Caco-2 (cell line): ENCODE results near the gene RHOBTB1. TPM values are rescaled to one million over a fixed set of nuclear protein-coding genes. Genes with fewer than 3 reads are reported as not detected.

Source experiments
- BruUV-seq: library from RNA; stranded (reverse); fragments of 400-500 nt; replicated peaks from 2 replicates; lab custom pipeline; 2021; lab: Mats Ljungman, UMichigan
- CTCF ChIA-PET: fragments of 300-600 bp; sonication (Branson Sonifier 250); formaldehyde crosslinking; loops from one replicate; lab custom pipeline; 2022; ENCODE audit warnings: antibody characterized with exemption; lab: Charles Lee
- POLR2A ChIA-PET: fragments of 300-600 bp; sonication (Branson Sonifier 250); formaldehyde crosslinking; loops from one replicate; lab custom pipeline; 2022; ENCODE audit warnings: antibody characterized with exemption; lab: Charles Lee
- DNase-seq, 2 experiments: peaks; one replicate each; pipeline versions ENCODE4 v3.0.0 to v3.0.0-alpha.2; 2020 to 2022
- H3K27me3 ChIP-seq: replicated peaks from 2 replicates; pipeline ENCODE4 v1.6.0; 2011; ENCODE audit warnings: low read length; ENCODE audit not compliant: control insufficient read depth, insufficient read depth
- H3K36me3 ChIP-seq: 2 replicates; pipeline ENCODE4 v1.5.1; 2011; ENCODE audit warnings: low read length; ENCODE audit not compliant: control insufficient read depth, insufficient read depth
- H3K4me1 ChIP-seq: fragments of 250-450 bp; sonication (Bioruptor Pico); 2 replicates; pipeline ENCODE4 v1.5.1; 2020; ENCODE audit warnings: mild to moderate bottlenecking
- H3K4me3 ChIP-seq: 2 replicates; pipeline ENCODE4 v1.5.1; 2011; ENCODE audit warnings: low read depth, mild to moderate bottlenecking, control low read depth, low read length
- H3K9me3 ChIP-seq: fragments of 250-450 bp; sonication (Bioruptor Pico); 2 replicates; pipeline ENCODE4 v1.5.1; 2020; ENCODE audit warnings: mild to moderate bottlenecking, moderate library complexity
- H3K27ac Mint-ChIP-seq: one replicate; pipeline ENCODE4 v1.8.0; 2022; ENCODE audit warnings: mixed read lengths; ENCODE audit not compliant: unreplicated experiment
- H3K27me3 Mint-ChIP-seq: one replicate; pipeline ENCODE4 v1.8.0; 2022; ENCODE audit warnings: mixed read lengths; ENCODE audit not compliant: insufficient read depth, unreplicated experiment
- H3K36me3 Mint-ChIP-seq: one replicate; pipeline ENCODE4 v1.8.0; 2022; ENCODE audit warnings: mild to moderate bottlenecking, mixed read lengths; ENCODE audit not compliant: insufficient read depth, unreplicated experiment
- H3K4me1 Mint-ChIP-seq: one replicate; pipeline ENCODE4 v1.8.0; 2022; ENCODE audit warnings: low read depth, mixed read lengths; ENCODE audit not compliant: unreplicated experiment
- H3K4me3 Mint-ChIP-seq: one replicate; pipeline ENCODE4 v1.8.0; 2022; ENCODE audit warnings: mild to moderate bottlenecking, moderate library complexity, mixed read lengths; ENCODE audit not compliant: unreplicated experiment
- H3K9me3 Mint-ChIP-seq: one replicate; pipeline ENCODE4 v1.8.0; 2022; ENCODE audit warnings: mixed read lengths; ENCODE audit not compliant: unreplicated experiment
- intact Hi-C: fragments of 100-400 bp; cut with micrococcal nuclease; formaldehyde crosslinking; loops from one replicate; pipeline ENCODE4 v1.10.0; 2022; ENCODE audit not compliant: unreplicated experiment
- total RNA-seq: library from RNA; stranded (reverse); gene quantifications from 2 replicates; pipeline ENCODE4 v1.2.3, GENCODE V29; 2022
- TF ChIP-seq, protein P1 (sequence below), 2 experiments: fragments of 200-600 bp in 1 of 2; IDR thresholded peaks; 1 replicate in 1 of 2; 2 replicates in 1 of 2; pipeline versions ENCODE4 v1.5.1 to v1.8.0; 2011 to 2022; ENCODE audit warnings: antibody characterized with exemption in 1 of 2, control low read depth in 1 of 2, inconsistent platforms in 1 of 2, low read depth in 1 of 2, low read length in 1 of 2, mild to moderate bottlenecking in 1 of 2, moderate library complexity in 1 of 2; ENCODE audit not compliant: insufficient read depth in 1 of 2, severe bottlenecking in 1 of 2, unreplicated experiment in 1 of 2

Gene RHOBTB1
- total RNA-seq, 1 experiment from 2014 or later = 19.9 TPM

DNA sequence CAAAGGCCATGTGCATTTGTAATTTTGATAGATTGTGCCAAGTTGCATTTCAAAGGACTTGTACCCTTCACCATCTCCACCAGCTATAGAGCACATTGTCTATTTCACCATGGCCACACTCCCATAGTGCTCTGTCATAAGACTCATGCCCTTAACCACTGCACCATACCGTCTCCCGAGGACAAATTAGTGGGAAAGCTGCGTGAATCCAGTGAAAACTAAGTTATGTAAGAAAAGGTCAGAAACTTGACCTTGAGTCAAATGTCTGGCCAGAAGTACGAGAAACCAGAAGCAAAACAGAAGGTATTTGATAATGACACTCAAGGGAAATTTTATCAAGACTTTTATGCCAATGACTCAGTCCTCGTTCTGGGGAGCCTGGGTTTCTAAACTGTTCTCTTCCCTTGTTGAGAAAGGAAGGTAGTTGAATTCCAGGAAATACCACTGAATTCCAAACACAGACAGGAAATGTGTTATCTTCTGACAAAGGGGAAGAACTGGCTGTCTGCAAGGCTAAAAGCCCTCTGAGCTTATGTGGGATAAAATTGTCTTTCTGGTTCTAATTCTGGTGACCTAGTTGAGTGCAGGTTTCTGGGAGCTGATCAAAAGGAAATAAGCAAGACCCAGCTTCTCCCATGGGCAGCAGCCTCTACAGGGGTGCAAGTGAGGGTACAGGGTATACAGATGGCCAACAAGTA lies 116.0 kb downstream of the RHOBTB1 start:
- TF ChIP-seq, protein P1, sequence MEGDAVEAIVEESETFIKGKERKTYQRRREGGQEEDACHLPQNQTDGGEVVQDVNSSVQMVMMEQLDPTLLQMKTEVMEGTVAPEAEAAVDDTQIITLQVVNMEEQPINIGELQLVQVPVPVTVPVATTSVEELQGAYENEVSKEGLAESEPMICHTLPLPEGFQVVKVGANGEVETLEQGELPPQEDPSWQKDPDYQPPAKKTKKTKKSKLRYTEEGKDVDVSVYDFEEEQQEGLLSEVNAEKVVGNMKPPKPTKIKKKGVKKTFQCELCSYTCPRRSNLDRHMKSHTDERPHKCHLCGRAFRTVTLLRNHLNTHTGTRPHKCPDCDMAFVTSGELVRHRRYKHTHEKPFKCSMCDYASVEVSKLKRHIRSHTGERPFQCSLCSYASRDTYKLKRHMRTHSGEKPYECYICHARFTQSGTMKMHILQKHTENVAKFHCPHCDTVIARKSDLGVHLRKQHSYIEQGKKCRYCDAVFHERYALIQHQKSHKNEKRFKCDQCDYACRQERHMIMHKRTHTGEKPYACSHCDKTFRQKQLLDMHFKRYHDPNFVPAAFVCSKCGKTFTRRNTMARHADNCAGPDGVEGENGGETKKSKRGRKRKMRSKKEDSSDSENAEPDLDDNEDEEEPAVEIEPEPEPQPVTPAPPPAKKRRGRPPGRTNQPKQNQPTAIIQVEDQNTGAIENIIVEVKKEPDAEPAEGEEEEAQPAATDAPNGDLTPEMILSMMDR (IDR thresholded peaks at IDR 0.05; ENCODE audit: insufficient read depth in 1 of 2, low read depth in 1 of 2, low read length in 1 of 2, severe bottlenecking in 1 of 2, unreplicated experiment in 1 of 2) = no peak
- CTCF ChIA-PET = no interaction called here
- H3K36me3 ChIP-seq = no peaks in the 10 kb centered on the region

DNA sequence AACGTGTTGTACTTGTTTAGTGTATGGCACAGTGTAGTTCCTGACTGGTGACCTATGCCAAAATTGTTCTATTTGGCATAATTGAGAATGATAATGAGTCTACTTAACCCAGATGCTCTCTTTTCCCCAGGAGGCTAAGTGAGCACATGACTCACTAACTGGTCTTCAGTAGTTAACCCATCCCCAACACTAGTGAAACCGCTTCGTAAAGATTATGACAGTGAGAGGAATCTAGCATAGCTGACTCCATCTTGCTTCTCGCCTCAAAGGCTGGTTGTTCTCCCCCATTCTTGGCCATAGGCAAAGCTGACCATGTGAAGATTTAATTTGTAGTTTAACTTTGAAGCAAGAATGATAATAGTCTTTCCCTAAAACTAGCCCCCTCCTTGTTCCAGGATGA lies 118.5 kb downstream of the RHOBTB1 start:
- POLR2A ChIA-PET = no interaction called here
- Mint-ChIP-seq H3K4me3 (no peak overlapping the region), H3K36me3 (no peaks in the 10 kb centered on the region), H3K9me3 (no peaks in the 10 kb centered on the region), H3K27me3 (peaks cover 3% of the 10 kb centered on the region), H3K27ac (no peak overlapping the region), H3K4me1 (no peaks in the 10 kb centered on the region)
- no TSS peak for BruUV-seq
- H3K4me1 ChIP-seq = no peaks in the 10 kb centered on the region
- TF ChIP-seq, protein P1 (IDR thresholded peaks at IDR 0.05; ENCODE audit: insufficient read depth in 1 of 2, low read depth in 1 of 2, low read length in 1 of 2, severe bottlenecking in 1 of 2, unreplicated experiment in 1 of 2) = no peak
- H3K36me3 ChIP-seq = no peaks in the 10 kb centered on the region
- H3K27me3 ChIP-seq = no peaks in the 10 kb centered on the region
- DNase-seq = no peak
- H3K4me3 ChIP-seq = no peak overlapping the region
- CTCF ChIA-PET = no interaction called here
- H3K9me3 ChIP-seq = no peaks in the 10 kb centered on the region
- intact Hi-C loops = no loop called here

More for the DNA sequence above, 116.0 kb downstream of the RHOBTB1 start:
- H3K9me3 Mint-ChIP-seq = no peaks in the 10 kb centered on the region
- H3K27me3 ChIP-seq = no peaks in the 10 kb centered on the region
- no TSS peak for BruUV-seq
- H3K9me3 ChIP-seq = no peaks in the 10 kb centered on the region
- H3K27ac Mint-ChIP-seq = no peak overlapping the region
- DNase-seq = no peak
- H3K4me1 Mint-ChIP-seq = no peaks in the 10 kb centered on the region
- intact Hi-C loops = no loop called here
- H3K36me3 Mint-ChIP-seq = no peaks in the 10 kb centered on the region
- no peaks in the 10 kb centered on the region for H3K4me1 ChIP-seq
- no peak overlapping the region for H3K4me3 Mint-ChIP-seq
- no peak overlapping the region for H3K4me3 ChIP-seq
- POLR2A ChIA-PET = no interaction called here
- peaks cover 12% of the 10 kb centered on the region for H3K27me3 Mint-ChIP-seq

DNA sequence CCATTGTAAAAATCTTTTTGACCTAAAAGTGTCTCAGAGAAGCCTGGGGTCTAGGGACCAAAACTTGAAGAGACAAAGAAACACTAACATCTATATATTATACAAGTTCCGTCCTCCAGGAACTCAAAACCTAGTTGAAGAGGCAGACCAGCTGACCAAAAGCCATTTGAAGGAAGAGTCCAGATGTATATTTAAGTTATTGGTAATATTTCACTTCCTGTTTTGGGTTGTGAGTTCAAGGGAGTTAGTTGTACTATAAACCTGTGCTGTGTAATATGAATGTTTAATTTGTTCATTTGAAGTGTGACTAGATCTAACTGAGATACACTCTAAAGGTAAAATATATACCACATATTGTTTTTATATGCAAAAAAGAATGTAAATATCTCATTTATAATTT lies 120.7 kb downstream of the RHOBTB1 start:
- CTCF ChIA-PET = no interaction called here
- POLR2A ChIA-PET = no interaction called here
- intact Hi-C loops = no loop called here

More for the DNA sequence above, 120.7 kb downstream of the RHOBTB1 start:
- no peaks in the 10 kb centered on the region for H3K4me1 Mint-ChIP-seq
- no peaks in the 10 kb centered on the region for H3K36me3 Mint-ChIP-seq
- H3K4me3 Mint-ChIP-seq = no peak overlapping the region
- no peaks in the 10 kb centered on the region for H3K9me3 ChIP-seq
- H3K27ac Mint-ChIP-seq = no peak overlapping the region
- DNase-seq = no peak
- no TSS peak for BruUV-seq
- H3K9me3 Mint-ChIP-seq = no peaks in the 10 kb centered on the region
- H3K4me3 ChIP-seq = no peak overlapping the region
- H3K27me3 Mint-ChIP-seq = peaks cover 12% of the 10 kb centered on the region
- no peaks in the 10 kb centered on the region for H3K4me1 ChIP-seq
- no peaks in the 10 kb centered on the region for H3K27me3 ChIP-seq
- TF ChIP-seq, protein P1 (IDR thresholded peaks at IDR 0.05; ENCODE audit: insufficient read depth in 1 of 2, low read depth in 1 of 2, low read length in 1 of 2, severe bottlenecking in 1 of 2, unreplicated experiment in 1 of 2) = no peak
- no peaks in the 10 kb centered on the region for H3K36me3 ChIP-seq
